Measurements from ENCODE around the gene LTBP1. TPM values are rescaled to one million over a fixed set of nuclear protein-coding genes. Genes with fewer than 3 reads are reported as not detected.

Gene LTBP1
- total RNA-seq, 4 donors from 2014 or later: 5.1 to 12.9 (median 10.7) TPM

- H3K4me3 ChIP-seq (replicated peaks in 1 of 3): no peak overlapping the region
- no peaks in the 10 kb centered on the region for H3K27me3 ChIP-seq
- no peak overlapping the region for H3K27ac ChIP-seq
- no peaks in the 10 kb centered on the region for H3K4me1 ChIP-seq
- no peaks in the 10 kb centered on the region for H3K9me3 ChIP-seq
- intact Hi-C loops (cut with DNase I): no loop called here
- DNase-seq: no peak
- WGBS, 2 donors: 87 to 89% methylated on average over 11 of the region's 11 CpGs
- no peak for TF ChIP-seq CTCF (IDR thresholded peaks at IDR 0.05)
- no peak for TF ChIP-seq POLR2A (IDR thresholded peaks at IDR 0.05)
- no peaks in the 10 kb centered on the region for H3K36me3 ChIP-seq
Measured at GRCh38 chr2:32932825-32933755, 13.7 kb upstream of the LTBP1 start.

- DNase-seq: no peak
- Histone ChIP-seq H3K4me1 (no peaks in the 10 kb centered on the region), H3K9me3 (no peaks in the 10 kb centered on the region), H3K27me3 (no peaks in the 10 kb centered on the region), H3K27ac (no peak overlapping the region), H3K4me3 (replicated peaks in 1 of 3) (no peak overlapping the region), H3K36me3 (no peaks in the 10 kb centered on the region)
- 79 to 85% methylated on average over 5 of the region's 5 CpGs for WGBS, 2 donors
- intact Hi-C loops (cut with DNase I): no loop called here
- no peak for TF ChIP-seq POLR2A (IDR thresholded peaks at IDR 0.05)
Measured at GRCh38 chr2:32933756-32934095, 13.0 kb upstream of the LTBP1 start.

GRCh38 chr2:32937602-32938448, 8.9 kb upstream of the LTBP1 start:
- no peaks in the 10 kb centered on the region for H3K4me1 ChIP-seq
- no peak for TF ChIP-seq POLR2A (IDR thresholded peaks at IDR 0.05)
- no peak for TF ChIP-seq CTCF (IDR thresholded peaks at IDR 0.05)
- H3K27ac ChIP-seq: no peak overlapping the region
- 43 to 47% methylated on average over 13 of the region's 13 CpGs for WGBS, 2 donors
- no peaks in the 10 kb centered on the region for H3K27me3 ChIP-seq
- no peak overlapping the region for H3K4me3 ChIP-seq (replicated peaks in 1 of 3)
- intact Hi-C loops (cut with DNase I): no loop called here
- peak in 1 of 2 donors; percentile 17 for DNase-seq
- H3K9me3 ChIP-seq: no peaks in the 10 kb centered on the region
- no peaks in the 10 kb centered on the region for H3K36me3 ChIP-seq

GRCh38 chr2:32938934-32939333, 7.8 kb upstream of the LTBP1 start:
- no peaks in the 10 kb centered on the region for H3K4me1 ChIP-seq
- TF ChIP-seq CTCF (IDR thresholded peaks at IDR 0.05) (no peak), POLR2A (IDR thresholded peaks at IDR 0.05) (no peak)
- no peak overlapping the region for H3K4me3 ChIP-seq (replicated peaks in 1 of 3)
- no peaks in the 10 kb centered on the region for H3K9me3 ChIP-seq
- intact Hi-C loops (cut with DNase I): no loop called here
- no peak overlapping the region for H3K27ac ChIP-seq
- WGBS, 2 donors: 95% methylated on average over 3 of the region's 3 CpGs
- H3K36me3 ChIP-seq: no peaks in the 10 kb centered on the region
- DNase-seq: no peak
- H3K27me3 ChIP-seq: no peaks in the 10 kb centered on the region

GRCh38 chr2:32940316-32940997, 6.3 kb upstream of the LTBP1 start:
- H3K27ac ChIP-seq: no peak overlapping the region
- no peak for DNase-seq
- no peaks in the 10 kb centered on the region for H3K36me3 ChIP-seq
- 93 to 96% methylated on average over 8 of the region's 8 CpGs for WGBS, 2 donors
- no peaks in the 10 kb centered on the region for H3K27me3 ChIP-seq
- intact Hi-C loops (cut with DNase I): no loop called here
- TF ChIP-seq CTCF (IDR thresholded peaks at IDR 0.05) (no peak), POLR2A (IDR thresholded peaks at IDR 0.05) (no peak)
- H3K4me1 ChIP-seq: no peaks in the 10 kb centered on the region
- no peak overlapping the region for H3K4me3 ChIP-seq (replicated peaks in 1 of 3)
- H3K9me3 ChIP-seq: no peaks in the 10 kb centered on the region
